Measurements from ENCODE around the gene SNX24. TPM values are rescaled to one million over a fixed set of nuclear protein-coding genes. Genes with fewer than 3 reads are reported as not detected.

Gene SNX24
- total and polyA plus RNA-seq, 2 experiments from 2014 or later: 18.0 to 27.5 TPM

- Histone ChIP-seq H3K27ac (ENCODE audit: low read depth) (no peak overlapping the region), H3K4me1 (ENCODE audit: insufficient read depth) (peaks cover 15% of the 10 kb centered on the region; the same call in 1 of the 2 replicates), H3K4me3 (no peak overlapping the region), H3K27me3 (ENCODE audit: insufficient read depth) (no peaks in the 10 kb centered on the region), H3K36me3 (ENCODE audit: insufficient read depth) (no peaks in the 10 kb centered on the region), H4K20me1 (replicated peaks; ENCODE audit: insufficient read depth) (no peaks in the 10 kb centered on the region), H3K4me2 (no peak overlapping the region), H2AFZ (no peak overlapping the region), H3K79me2 (replicated peaks; ENCODE audit: insufficient read depth) (no peaks in the 10 kb centered on the region), H3F3A (replicated peaks; ENCODE audit: low read depth) (no peaks in the 10 kb centered on the region), H3K9me2 (ENCODE audit: insufficient read depth) (peaks cover 6% of the 10 kb centered on the region; the same call in 1 of the 2 replicates)
- no peak for DNase-seq (ENCODE audit: low spot score)
- Mint-ChIP-seq H3K4me3 (no peak overlapping the region), H3K27me3 (ENCODE audit: insufficient read depth, low read depth, poor library complexity) (peaks cover 4% of the 10 kb centered on the region), H3K27ac (no peak overlapping the region), H3K4me1 (peaks cover 13% of the 10 kb centered on the region), H3K9me3 (no peaks in the 10 kb centered on the region), H3K36me3 (ENCODE audit: low read depth) (no peaks in the 10 kb centered on the region)
- no peak for ATAC-seq
- no peak for TF ChIP-seq ZNF331 (CRISPR knock-in tag; IDR thresholded peaks at IDR 0.05; ENCODE audit: low read depth)
- no peak for TF ChIP-seq EZH2 (IDR thresholded peaks at IDR 0.05; ENCODE audit: low read depth, unreplicated experiment)
- no peak for TF ChIP-seq EZH2phosphoT487 (IDR thresholded peaks at IDR 0.05; ENCODE audit: unreplicated experiment)
- no peak for TF ChIP-seq REST (IDR thresholded peaks at IDR 0.05; ENCODE audit: unreplicated experiment)
- TF ChIP-seq NANOG (IDR thresholded peaks at IDR 0.05; ENCODE audit: borderline replicate concordance): no peak
- no peak for TF ChIP-seq ETS1 (IDR thresholded peaks at IDR 0.05)
- TF ChIP-seq CTCF (conservative IDR thresholded peaks at IDR 0.05; ENCODE audit: low read depth in 2 of 2): no peak
- no peak for TF ChIP-seq STAT1 (IDR thresholded peaks at IDR 0.05; ENCODE audit: unreplicated experiment)
- TF ChIP-seq CREB1 (CRISPR knock-in tag; IDR thresholded peaks at IDR 0.05; ENCODE audit: low read depth): no peak
- TF ChIP-seq POLR2AphosphoS5 (IDR thresholded peaks at IDR 0.05; ENCODE audit: low read depth): no peak
- no peak for TF ChIP-seq ZNF114 (CRISPR knock-in tag; IDR thresholded peaks at IDR 0.05)
Observed at GRCh38 chr5:122880170-122880689, 34.8 kb downstream of the SNX24 start.

Data from GM23338 (cell line).